HG02759 (cell line): ENCODE data around the gene SFMBT1.

Experiments used
- ATAC-seq: cut with Tn5 transposase; IDR thresholded peaks from one replicate; pipeline ENCODE4 v1.9.1; 2021; ENCODE audit warnings: mild to moderate bottlenecking, moderate library complexity; ENCODE audit not compliant: unreplicated experiment

The SFMBT1 gene, protein sequence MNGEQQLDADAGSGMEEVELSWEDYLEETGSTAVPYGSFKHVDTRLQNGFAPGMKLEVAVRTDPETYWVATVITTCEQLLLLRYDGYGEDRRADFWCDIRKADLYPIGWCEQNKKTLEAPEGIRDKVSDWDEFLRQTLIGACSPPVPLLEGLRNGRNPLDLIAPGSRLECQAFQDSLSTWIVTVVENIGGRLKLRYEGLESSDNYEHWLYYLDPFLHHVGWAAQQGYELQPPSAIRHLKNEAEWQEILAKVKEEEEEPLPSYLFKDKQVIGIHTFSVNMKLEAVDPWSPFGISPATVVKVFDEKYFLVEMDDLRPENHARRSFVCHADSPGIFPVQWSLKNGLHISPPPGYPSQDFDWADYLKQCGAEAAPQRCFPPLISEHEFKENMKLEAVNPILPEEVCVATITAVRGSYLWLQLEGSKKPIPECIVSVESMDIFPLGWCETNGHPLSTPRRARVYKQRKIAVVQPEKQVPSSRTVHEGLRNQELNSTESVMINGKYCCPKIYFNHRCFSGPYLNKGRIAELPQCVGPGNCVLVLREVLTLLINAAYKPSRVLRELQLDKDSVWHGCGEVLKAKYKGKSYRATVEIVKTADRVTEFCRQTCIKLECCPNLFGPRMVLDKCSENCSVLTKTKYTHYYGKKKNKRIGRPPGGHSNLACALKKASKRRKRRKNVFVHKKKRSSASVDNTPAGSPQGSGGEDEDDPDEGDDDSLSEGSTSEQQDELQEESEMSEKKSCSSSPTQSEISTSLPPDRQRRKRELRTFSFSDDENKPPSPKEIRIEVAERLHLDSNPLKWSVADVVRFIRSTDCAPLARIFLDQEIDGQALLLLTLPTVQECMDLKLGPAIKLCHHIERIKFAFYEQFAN

DNA sequence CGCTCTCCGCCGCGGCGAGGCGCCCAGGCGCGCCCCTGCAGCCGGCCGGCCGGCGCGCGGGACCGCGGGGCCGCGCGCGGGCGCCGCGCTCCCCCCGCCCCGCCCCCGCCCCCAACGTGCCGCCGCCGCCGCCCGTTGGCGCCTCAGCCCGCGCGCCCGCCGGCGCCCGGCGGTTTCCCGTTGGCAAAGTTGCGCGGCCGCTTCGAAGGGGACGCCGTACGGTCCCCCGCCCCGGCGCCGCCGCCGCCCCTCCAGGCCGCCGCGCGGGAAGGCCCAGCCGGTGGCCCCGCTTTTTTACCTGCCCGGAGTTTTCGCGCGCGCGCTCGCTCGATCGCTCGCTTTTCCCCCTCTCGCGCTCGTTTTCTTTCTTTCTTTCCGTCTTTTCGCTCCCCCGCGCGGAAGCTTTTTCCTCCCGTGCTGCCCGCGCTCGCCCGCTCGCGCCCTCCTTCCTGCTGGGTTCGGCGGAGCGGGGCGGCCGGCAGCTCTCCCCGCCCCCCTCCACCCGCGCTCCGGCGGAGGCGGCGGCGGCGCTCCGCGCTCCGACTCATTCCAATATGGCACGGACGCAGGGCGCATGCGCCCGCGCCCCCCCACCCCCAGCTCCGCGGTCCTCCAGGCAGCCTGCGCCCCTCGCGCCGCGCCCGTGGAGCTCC is at the start of gene SFMBT1:
Gene SFMBT1 (minus strand): TSS at position 556 of the 653 bp plus-strand sequence. CDS start 76,945 bp downstream, outside the sequence.
- ATAC-seq, result peak; percentile 57

DNA sequence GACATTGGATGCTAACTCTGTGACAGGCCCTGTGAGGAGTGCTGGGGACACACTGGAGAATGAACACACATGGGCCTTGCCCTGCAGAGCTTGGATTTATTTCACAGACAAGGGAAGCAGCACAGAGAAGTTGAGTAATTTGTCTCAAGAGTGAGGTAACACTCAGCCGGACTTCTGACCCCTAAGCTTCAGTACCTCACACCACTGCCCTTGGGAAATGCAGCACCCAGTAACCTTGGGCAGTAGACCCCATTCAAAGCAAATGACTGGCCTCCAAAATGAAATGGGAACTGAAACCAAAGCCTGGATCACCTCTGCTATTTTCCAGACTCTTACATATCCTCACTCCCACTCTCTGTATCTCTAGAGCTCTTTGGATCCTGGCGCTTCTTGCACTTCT is 47.1 kb upstream of the SFMBT1 start:
- ATAC-seq, result no peak

DNA sequence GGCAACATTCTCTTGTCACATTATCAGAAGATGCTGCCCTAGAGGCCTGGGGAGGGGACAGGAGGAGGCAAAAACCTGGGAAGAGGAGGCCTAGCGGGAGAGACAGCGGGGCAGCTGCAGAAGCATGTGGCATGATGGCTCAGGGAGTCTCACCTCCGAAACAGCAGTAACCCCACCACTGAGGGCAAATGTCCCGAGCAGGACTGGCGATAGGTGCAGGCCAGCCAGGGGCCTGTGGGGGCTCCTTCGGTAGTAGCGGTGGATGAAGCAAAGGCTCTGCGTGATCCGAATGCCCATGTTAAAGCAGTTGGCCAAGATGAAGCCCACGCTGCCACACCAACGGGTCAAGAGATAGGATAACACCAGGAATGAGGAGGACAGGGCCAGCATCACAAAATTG is 46.3 kb upstream of the SFMBT1 start:
- ATAC-seq, result no peak

DNA sequence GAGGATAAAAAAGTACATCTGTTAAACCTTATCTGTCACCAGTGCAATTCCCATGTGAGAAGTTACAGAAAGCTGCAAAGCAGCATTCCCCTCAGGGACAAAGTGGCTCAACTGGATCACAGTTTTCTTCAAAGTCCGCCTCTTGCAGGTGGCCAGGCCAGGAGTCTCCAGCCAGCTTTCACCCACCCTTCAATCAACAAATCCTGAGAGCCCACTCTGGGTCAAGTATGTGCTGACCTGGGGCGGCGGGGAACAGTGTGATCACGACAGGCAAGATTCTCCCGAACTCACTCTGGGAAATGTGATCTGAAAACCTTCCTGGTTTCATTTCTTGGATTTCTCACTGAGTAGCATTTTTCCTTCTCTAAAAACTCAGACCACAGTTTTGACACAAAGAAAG is 45.1 kb upstream of the SFMBT1 start:
- no peak for ATAC-seq

DNA sequence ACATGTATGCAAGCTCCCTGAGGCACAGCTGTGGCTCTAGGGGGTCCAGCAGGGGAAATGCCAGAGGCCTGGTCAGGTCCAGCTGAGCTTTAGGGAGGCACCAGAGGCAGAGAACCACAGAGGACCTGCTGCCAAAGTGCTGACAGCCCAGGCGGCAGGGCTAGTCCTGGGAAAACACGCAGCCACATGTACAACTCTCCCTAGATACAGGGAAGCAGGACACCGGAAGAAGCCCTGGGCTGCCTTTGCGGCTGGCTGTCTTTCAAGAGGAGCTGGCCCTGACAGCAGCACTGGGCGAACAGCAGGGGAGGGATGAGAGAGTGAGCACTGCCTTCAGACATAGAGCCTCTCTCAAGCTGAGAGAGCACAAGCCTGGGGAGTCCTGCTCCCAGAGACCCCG is 43.6 kb upstream of the SFMBT1 start:
- ATAC-seq, result no peak

DNA sequence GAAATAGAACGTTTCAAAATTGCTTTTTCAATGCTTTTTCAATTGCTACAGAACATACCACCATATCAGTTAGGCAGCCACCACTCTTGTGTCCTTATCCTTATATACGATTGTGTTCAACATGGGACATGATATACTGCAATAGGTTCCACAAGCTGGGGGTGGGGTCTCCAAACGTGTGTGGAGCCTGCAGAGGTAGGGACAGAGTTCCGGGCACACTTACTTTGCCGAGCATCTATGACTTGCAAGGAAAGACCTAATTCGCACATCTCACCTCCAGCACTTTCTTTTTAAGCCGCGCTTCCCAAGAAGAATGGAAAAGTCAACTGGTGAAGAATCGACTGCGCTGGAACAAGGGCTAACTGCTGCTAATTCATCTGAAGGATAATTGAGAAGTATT is 39.6 kb upstream of the SFMBT1 start:
- no peak for ATAC-seq

DNA sequence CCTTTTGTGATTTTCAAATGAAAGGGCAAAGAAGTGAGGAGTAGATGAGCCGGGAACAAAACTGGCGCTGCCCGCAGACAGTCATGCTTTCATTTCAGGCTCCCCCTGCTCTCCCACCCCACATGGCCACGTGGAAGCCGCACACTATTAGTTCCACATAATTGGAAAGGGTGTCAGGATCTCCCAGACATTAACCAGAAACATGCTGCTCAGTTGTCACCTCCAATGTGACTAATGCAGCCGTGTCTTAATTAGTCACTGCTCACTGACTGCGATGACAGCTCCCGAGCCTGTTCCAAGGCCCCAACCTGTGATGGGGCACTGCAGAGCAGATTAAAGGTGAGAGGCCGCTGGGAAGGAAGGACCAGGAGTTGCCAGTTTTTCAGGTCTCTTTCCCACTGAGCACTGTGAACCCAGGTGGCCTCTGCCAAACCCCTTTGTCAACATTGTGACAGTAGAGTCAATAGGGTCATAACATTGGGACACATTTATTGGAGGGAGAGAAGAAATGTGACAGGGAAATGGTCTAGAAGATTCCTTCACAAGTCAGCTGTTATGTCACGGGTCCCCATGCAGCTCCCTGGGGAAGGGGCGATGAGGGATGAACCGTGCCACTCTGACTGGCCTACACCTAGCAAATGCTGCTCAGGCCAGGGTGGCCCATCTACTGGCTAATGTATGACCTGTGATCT is 38.6 kb upstream of the SFMBT1 start:
- ATAC-seq, result no peak

DNA sequence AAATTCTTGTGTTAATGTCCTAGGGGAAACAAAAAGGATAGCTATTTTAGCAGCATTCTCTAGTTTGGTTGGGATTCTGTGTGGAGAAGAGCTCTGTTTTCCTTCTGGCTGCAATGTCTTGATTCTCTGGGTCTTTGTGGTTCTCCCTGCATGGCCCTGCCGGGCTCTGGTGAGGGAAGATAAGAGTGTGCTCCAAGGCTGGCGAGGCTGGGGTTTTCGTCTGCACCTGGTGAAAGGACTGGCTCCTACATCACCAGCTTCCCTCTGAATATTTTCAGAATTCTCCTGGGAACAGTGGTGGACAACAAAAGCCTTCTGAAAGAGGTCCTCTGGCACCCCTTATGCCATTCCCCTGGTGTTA is 38.1 kb upstream of the SFMBT1 start:
- no peak for ATAC-seq

DNA sequence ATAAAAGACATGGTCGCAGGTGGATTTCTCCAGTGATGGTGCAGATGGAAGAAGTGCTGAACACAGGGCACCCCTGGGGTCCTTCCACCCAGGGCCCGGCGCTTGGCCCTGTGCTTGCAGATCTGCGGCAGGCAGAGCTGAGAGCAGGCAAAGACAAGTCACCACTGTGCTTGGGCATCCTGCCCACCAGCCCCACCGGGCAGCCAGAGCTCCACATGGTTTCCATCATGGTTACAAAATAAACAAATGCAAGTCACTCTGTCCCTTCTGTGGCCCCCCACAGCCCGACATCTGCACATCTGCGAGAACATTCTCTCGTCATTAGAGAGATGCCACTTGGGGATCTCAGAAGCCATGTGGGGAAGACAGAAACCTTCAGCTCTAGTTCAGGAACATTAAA is 37.6 kb upstream of the SFMBT1 start:
- no peak for ATAC-seq

DNA sequence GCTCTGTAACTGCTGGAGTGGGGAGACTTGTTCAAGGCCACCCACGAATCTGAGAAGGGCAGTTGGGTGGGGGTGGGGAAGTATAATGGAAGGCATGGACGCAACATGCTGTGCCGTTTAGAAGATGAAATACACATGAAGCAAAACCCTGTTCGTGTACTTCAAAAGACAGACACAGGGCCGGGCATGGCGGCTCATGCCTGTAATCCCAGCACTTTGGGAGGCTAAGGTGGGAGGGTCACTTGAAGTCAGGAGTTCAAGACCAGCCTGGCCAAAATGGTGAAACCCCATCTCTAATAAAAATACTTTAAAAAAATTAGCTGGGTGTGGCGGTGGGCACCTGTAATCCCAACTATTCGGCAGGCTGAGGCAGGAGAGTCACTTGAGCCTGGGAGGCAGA is 36.9 kb upstream of the SFMBT1 start:
- ATAC-seq, result no peak

DNA sequence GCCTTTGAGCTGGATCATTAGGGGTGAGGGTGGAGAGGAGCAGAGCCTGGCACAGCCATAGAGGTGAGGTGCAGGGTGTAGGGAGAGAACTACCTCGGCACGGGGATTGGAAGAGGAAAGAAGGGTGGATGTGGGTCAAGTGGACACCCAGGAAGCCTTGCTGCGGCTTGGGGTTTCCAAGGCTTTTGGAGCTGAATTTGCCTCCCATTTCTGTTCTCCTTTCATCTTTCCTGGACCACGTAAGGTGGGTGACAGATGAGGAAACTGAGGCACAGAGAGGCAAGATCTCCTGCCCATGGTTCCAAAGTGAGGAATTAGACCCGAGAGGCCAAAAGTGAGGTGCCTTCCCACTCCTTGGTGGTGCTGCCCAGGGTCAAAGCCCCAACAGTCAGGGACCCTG is 35.4 kb upstream of the SFMBT1 start:
- ATAC-seq, result no peak

DNA sequence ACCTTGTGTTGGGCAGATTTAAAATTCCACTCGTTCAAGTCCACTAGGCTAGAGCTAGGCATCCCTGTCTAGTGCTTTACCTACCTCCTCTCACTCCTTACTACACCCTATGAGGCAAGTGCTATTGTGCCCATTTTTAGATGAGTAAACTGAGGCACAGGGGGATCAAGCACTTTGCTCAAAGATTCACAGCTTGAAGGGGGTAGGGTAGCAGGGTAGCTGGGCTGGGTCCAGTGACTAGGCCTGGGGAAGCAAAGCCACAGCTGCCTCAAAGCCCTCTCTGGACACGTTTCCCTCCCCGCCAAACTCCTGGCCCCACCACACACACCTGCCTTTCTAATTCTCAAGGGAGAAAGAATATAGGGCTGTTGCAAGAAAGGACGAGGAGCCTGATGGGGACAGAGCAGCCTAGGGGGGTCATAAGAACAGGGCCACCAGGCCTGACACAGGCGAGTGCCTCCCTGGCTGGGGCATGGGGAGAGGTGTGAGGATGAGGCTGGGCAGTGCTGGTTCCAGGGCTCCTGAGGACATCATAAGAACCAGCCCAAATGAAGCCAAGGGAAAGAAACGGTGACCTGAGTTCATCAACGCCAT is 34.8 kb upstream of the SFMBT1 start:
- no peak for ATAC-seq

DNA sequence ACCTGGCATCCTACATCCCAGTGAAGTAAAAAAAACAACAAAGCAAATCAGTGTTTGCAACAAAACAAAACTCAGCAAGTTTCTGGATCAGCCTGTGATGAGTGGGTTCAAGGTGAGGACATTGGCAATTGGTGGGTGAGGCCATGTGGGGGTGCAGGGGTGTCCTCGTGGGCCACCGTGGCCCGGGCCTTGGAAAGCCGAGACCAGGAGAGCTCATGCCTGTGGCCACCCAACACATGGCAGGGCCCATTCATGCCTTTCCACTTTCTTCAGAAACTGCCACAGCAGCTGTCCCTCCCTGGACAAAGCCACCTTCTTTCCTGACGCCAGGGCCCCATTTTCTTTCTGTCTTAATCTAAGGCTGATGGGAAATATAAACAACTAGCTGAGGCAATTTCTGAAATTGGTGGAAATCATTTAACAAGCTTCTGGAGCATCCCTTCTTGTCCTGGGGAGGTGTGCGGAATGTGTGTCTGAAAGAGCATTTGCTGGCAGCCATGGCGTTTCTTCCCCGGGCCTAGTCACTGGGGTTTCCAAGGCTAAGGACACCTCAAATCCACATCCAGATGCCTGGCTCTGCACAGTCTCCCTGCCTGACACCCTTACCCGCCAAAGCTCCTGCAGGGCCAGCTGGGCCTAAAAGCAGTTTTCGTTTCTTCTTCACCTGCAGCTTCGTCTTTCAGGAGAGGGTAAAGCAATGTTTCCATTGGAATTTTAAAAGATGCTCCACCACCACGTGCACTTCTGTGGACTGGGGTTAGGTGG is 34.1 kb upstream of the SFMBT1 start:
- no peak for ATAC-seq

DNA sequence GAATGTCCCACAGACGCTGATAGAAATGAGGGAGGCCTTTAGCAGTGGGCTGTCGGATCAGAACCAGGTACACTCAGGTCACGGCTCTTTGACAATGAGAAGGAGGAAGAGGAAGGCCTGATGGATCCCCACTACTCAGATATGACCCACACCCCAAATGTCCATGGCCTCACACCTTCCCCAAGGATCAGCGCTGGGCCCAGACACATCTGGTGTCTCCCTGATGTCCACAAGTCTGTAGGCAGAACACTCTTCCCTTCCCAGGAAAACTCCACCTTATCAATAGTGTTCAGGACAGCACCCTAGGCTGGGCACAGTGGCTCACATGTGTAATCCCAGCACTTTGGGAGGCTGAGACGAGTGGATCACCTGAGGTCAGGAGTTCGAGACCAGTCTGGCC is 33.3 kb upstream of the SFMBT1 start:
- ATAC-seq, result no peak

DNA sequence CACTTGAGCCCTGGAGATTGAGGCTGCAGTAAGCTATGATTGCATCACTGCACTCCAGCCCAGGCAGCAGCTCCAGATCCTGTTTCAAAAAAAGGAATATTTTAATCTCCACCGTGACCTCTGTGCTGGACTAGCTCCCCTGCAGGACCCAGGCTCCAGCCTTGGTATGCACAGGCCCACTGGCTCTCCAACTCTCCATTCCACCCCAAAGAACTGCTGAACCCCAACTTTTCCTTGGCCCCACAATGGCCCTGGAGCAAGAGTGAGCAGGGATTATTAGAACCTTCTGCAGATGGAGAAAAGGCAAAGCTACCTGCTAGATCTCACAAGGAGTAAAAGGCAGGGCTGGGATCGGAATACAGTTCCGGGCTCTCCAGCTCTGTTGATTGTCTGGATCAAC is 32.8 kb upstream of the SFMBT1 start:
- ATAC-seq, result no peak

DNA sequence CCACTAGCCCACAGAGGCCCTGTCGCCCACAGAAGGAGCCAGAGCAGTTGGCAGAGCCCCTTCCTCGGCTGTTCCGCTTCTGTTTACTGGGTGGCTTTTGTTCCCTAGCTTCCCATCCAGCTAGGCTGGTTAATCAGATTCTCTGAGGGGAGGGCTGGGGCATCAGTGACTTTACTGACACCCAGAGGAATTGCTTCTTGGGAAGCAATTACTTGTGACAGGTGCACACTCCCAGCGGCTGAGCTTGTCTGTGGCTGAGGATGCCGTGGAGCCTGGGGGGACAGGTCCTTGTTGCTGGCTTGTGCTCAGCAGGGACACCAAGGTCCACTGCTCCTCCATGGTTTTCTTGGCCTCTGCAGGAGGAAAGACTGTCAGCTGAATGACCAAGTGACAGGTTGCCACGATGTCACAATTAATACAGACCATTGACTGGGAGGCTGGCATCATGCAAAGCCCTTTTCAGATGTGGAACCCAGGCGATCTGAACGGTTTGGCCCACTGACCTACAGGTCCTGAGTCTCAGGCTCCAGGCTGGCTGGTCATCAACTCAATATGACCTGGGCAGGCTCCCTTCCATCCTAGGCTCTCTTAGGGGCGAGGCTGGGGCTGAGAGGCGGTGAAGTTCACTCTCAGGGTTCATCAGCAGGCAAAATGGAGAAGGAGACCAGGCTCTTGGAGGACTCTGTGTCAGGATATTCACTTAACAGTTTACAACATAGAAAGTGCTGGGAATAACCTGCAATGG is 31.8 kb upstream of the SFMBT1 start:
- ATAC-seq, result no peak

DNA sequence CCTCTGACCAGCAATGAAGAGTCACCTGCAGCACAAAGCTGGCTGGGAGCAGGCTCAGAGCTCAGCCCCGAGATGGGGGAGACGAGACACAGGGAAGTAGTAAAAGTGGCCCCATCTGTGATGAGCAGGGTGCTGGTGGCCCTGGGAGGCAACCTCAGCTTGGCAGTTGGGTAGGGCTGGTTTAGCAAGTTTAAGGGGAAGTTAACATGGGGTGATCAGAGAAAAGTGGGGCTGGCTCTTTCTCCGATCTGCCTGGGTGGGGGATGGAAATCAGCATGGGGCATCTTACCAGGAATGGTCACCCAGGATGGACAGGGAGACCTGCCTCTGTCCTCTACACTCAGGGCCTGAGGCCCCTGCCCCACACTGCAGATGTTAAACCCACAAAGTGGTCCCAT is 29.9 kb upstream of the SFMBT1 start:
- ATAC-seq, result no peak

DNA sequence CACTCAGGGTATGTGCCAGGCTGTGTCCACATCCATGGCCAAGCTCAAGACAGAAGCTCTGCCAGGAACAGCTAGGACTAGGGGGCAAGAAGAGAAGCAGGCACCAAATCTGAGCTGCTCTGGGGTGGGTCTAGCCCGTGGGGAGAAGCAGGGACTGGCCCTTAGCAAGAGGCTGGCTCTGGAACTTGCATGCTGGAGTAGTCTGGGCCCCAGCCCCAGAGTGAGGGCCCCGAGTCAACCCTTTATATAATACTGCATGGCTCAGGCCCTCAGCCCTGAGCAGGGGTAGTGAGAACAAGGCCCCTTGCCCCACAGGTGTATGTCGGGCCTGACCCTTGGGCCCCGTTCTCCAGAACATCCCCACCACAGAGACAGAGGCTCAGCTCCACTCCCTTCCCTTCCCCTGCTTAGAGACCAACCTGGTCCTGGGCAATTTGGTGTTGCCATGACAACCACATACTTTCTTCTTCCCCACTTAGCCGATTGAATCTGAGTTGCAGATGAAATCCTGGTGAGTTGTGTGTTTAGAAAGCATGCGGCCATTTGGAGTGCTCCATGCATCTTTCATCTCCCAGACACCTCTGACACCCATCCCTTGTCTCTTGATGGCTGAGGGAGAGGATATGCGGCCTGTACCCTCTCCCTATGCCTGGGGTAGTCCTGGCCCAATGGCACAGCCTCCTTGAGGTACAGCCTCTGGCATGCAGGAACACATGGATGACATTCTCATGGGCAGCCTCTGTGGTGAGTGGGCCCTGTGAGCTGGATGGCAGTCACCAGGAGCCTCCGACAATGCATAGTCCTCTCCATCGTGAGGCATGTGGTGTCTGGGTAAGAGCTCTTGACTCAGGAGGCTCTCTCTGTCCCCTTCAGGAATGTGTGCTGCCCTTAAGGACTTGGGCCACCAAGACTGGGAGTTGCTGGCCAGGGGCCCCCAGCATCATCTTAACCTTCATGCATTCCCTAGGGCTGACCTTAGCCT is 29.2 kb upstream of the SFMBT1 start:
- no peak for ATAC-seq
